Measurements from ENCODE around the gene CH25H.
"Not testable (repeated sequence)": the region's sequence is repeated elsewhere in the genome, so short reads cannot be mapped to it uniquely, and the experiment has no call there.

The CH25H gene

GRCh38 chr10:89207181-89207800, at the start of gene CH25H:
Gene CH25H (minus strand): TSS chr10:89207317. CDS start chr10:89207292, 25 bp downstream.
- DNase-seq (ENCODE audit: low read depth) = peak; percentile 82
- peak within 1 kb of the TSS; percentile 82 for H3K4me3 ChIP-seq (ENCODE audit: low read length)
- TF ChIP-seq CTCF (conservative IDR thresholded peaks at IDR 0.05; ENCODE audit: low read length) = no peak

- DNase-seq (ENCODE audit: low read depth) = no peak
- no peak for TF ChIP-seq CTCF (conservative IDR thresholded peaks at IDR 0.05; ENCODE audit: low read length)
- H3K4me3 ChIP-seq (ENCODE audit: low read length) = no peak overlapping the region
Observed at GRCh38 chr10:89256340-89256739, 49.2 kb upstream of the CH25H start.

- no peak overlapping the region for H3K4me3 ChIP-seq (ENCODE audit: low read length)
- no peak for TF ChIP-seq CTCF (conservative IDR thresholded peaks at IDR 0.05; ENCODE audit: low read length)
- DNase-seq (ENCODE audit: low read depth) = no peak
Observed at GRCh38 chr10:89255793-89256192, 48.7 kb upstream of the CH25H start.

- H3K4me3 ChIP-seq (ENCODE audit: low read length); DNase-seq (ENCODE audit: low read depth): not testable (repeated sequence)
Observed at GRCh38 chr10:89255091-89255579, 48.0 kb upstream of the CH25H start.

- DNase-seq (ENCODE audit: low read depth) = no peak
- no peak for TF ChIP-seq CTCF (conservative IDR thresholded peaks at IDR 0.05; ENCODE audit: low read length)
- no peak overlapping the region for H3K4me3 ChIP-seq (ENCODE audit: low read length)
Observed at GRCh38 chr10:89252225-89252585, 45.1 kb upstream of the CH25H start.

- DNase-seq (ENCODE audit: low read depth) = peak; percentile 97
- peak within 1 kb of the TSS; percentile 87 for H3K4me3 ChIP-seq (ENCODE audit: low read length)
- no peak for TF ChIP-seq CTCF (conservative IDR thresholded peaks at IDR 0.05; ENCODE audit: low read length)
Observed at GRCh38 chr10:89251409-89252224, 44.5 kb upstream of the CH25H start, which contains the start of gene LIPA. Gene LIPA (minus strand): TSS chr10:89251775. CDS start chr10:89247648, 4,127 bp downstream.

GRCh38 chr10:89250865-89251408, 43.8 kb upstream of the CH25H start:
- no peak for TF ChIP-seq CTCF (conservative IDR thresholded peaks at IDR 0.05; ENCODE audit: low read length)
- DNase-seq (ENCODE audit: low read depth) = no peak
- peak overlapping the region; percentile 87 for H3K4me3 ChIP-seq (ENCODE audit: low read length)

Measured in AG10803 (cell line).